GM21619 (cell line): ENCODE data around the gene EXD3.

ENCODE experiments used
- ATAC-seq: cut with Tn5 transposase; IDR thresholded peaks from one replicate; pipeline ENCODE4 v1.9.1; 2021; ENCODE audit not compliant: unreplicated experiment

The EXD3 gene

GRCh38 chr9:137297966-137298365 lies 125.0 kb downstream of the EXD3 start:
- no peak for ATAC-seq

GRCh38 chr9:137296670-137297664 lies 126.0 kb downstream of the EXD3 start:
- ATAC-seq = no peak

GRCh38 chr9:137295849-137296669 lies 126.9 kb downstream of the EXD3 start:
- no peak for ATAC-seq

- ATAC-seq = no peak
Observed at GRCh38 chr9:137295238-137295811, 127.6 kb downstream of the EXD3 start.

- no peak for ATAC-seq
Observed at GRCh38 chr9:137294681-137295237, 128.2 kb downstream of the EXD3 start.

- no peak for ATAC-seq
Observed at GRCh38 chr9:137294091-137294680, 128.8 kb downstream of the EXD3 start.

- no peak for ATAC-seq
Observed at GRCh38 chr9:137293482-137294090, 129.4 kb downstream of the EXD3 start.

- no peak for ATAC-seq
Observed at GRCh38 chr9:137293094-137293481, 129.9 kb downstream of the EXD3 start.

GRCh38 chr9:137286975-137287383 lies 136.0 kb downstream of the EXD3 start:
- ATAC-seq = no peak

GRCh38 chr9:137281345-137282116 lies 141.4 kb downstream of the EXD3 start:
- ATAC-seq = no peak

GRCh38 chr9:137280474-137281344 lies 142.3 kb downstream of the EXD3 start:
- ATAC-seq = no peak

GRCh38 chr9:137279741-137280473 lies 143.1 kb downstream of the EXD3 start:
- ATAC-seq = no peak

GRCh38 chr9:137278721-137279711 lies 143.9 kb downstream of the EXD3 start:
- ATAC-seq = no peak

GRCh38 chr9:137278061-137278701 lies 144.8 kb downstream of the EXD3 start:
- no peak for ATAC-seq

GRCh38 chr9:137277329-137278041 lies 145.5 kb downstream of the EXD3 start, which contains the start of gene TOR4A:
Gene TOR4A (plus strand): TSS chr9:137277726. CDS start chr9:137278690, 964 bp downstream.
- ATAC-seq = peak; percentile 76
